Osteoblast (primary cell): ENCODE results near the gene CAP1. TPM values are rescaled to one million over a fixed set of nuclear protein-coding genes. Genes with fewer than 3 reads are reported as not detected.

ENCODE experiments used
- DNase-seq: peaks from one replicate; pipeline ENCODE4 v3.0.0; 2011; ENCODE audit warnings: low spot score, mixed read lengths; ENCODE audit not compliant: insufficient read length; ENCODE audit errors: missing footprints
- H2AFZ ChIP-seq: 2 replicates; pipeline ENCODE4 v1.6.0; 2011; ENCODE audit warnings: mild to moderate bottlenecking, low read length
- H3K27ac ChIP-seq: 2 replicates; pipeline ENCODE4 v1.5.1; 2011; ENCODE audit warnings: mild to moderate bottlenecking, low read depth, low read length, moderate library complexity
- H3K27me3 ChIP-seq: 2 replicates; pipeline ENCODE4 v1.6.0; 2012; ENCODE audit warnings: mild to moderate bottlenecking, control low read depth, inconsistent platforms, low read length, moderate library complexity; ENCODE audit not compliant: insufficient read depth
- H3K36me3 ChIP-seq: 2 replicates; pipeline ENCODE4 v1.5.1; 2011; ENCODE audit warnings: mild to moderate bottlenecking, low read length, control low read depth, moderate library complexity; ENCODE audit not compliant: insufficient read depth
- H3K4me1 ChIP-seq: 2 replicates; pipeline ENCODE4 v1.5.1; 2011; ENCODE audit warnings: mild to moderate bottlenecking, low read length, control low read depth, moderate library complexity; ENCODE audit not compliant: insufficient read depth
- H3K4me2 ChIP-seq: 2 replicates; pipeline ENCODE4 v1.6.0; 2011; ENCODE audit warnings: mild to moderate bottlenecking, low read length; ENCODE audit not compliant: insufficient read depth
- H3K4me3 ChIP-seq: fragments of 200-600 bp; sonication (generic); 3 replicates; pipeline ENCODE4 v1.5.1; 2012; ENCODE audit warnings: mild to moderate bottlenecking, low read length, inconsistent platforms; ENCODE audit not compliant: insufficient read depth
- H3K79me2 ChIP-seq: 2 replicates; pipeline ENCODE4 v1.6.0; 2012; ENCODE audit warnings: mild to moderate bottlenecking, low read length, control low read depth, inconsistent platforms; ENCODE audit not compliant: insufficient read depth
- H3K9me3 ChIP-seq: 2 replicates; pipeline ENCODE4 v1.5.1; 2011; ENCODE audit warnings: low read depth, low read length, control low read depth
- H4K20me1 ChIP-seq: 2 replicates; pipeline ENCODE4 v1.6.0; 2012; ENCODE audit warnings: mild to moderate bottlenecking, low read length, control low read depth; ENCODE audit not compliant: insufficient read depth
- total RNA-seq: library from RNA; depleted of rRNA; stranded (reverse); fragments of >200 nt; gene quantifications from 2 replicates; pipeline ENCODE4 v1.2.3, GENCODE V29; 2012
- TF ChIP-seq, protein P1 (sequence below): IDR thresholded peaks from 2 replicates; pipeline ENCODE4 v1.5.1; 2011; ENCODE audit warnings: mild to moderate bottlenecking, low read depth, low read length, moderate library complexity; ENCODE audit errors: extremely low read depth

Gene CAP1
- total RNA-seq, 1 donor: 390 TPM

DNA sequence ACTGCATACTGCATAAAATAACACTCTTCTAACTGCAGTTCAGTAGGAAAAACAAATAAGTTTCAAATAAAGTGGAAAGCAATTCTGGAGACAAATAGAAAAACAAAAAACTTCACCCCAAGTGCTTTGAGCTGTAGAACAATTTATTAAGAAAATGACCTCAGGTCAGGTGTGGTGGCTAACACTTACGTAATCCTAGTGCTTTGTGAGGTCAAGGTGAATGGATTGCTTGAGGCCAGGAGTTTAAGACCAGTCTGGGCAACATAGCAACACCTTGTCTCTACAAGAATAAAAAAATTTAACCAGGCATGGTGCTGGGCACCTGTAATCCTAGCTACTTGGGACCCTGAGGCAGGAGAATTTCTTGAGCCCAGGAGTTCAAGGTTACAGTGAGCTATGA, 61.5 kb downstream of the CAP1 start:
- TF ChIP-seq, protein P1, sequence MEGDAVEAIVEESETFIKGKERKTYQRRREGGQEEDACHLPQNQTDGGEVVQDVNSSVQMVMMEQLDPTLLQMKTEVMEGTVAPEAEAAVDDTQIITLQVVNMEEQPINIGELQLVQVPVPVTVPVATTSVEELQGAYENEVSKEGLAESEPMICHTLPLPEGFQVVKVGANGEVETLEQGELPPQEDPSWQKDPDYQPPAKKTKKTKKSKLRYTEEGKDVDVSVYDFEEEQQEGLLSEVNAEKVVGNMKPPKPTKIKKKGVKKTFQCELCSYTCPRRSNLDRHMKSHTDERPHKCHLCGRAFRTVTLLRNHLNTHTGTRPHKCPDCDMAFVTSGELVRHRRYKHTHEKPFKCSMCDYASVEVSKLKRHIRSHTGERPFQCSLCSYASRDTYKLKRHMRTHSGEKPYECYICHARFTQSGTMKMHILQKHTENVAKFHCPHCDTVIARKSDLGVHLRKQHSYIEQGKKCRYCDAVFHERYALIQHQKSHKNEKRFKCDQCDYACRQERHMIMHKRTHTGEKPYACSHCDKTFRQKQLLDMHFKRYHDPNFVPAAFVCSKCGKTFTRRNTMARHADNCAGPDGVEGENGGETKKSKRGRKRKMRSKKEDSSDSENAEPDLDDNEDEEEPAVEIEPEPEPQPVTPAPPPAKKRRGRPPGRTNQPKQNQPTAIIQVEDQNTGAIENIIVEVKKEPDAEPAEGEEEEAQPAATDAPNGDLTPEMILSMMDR: no peak
- Histone ChIP-seq H2AFZ (no peak overlapping the region), H3K79me2 (no peaks in the 10 kb centered on the region), H3K36me3 (no peaks in the 10 kb centered on the region), H3K27me3 (peaks cover 8% of the 10 kb centered on the region), H3K9me3 (peaks cover 5% of the 10 kb centered on the region), H3K27ac (no peak overlapping the region), H3K4me1 (peaks cover 7% of the 10 kb centered on the region), H4K20me1 (no peaks in the 10 kb centered on the region), H3K4me2 (no peak overlapping the region), H3K4me3 (no peak overlapping the region)
- DNase-seq: no peak

DNA sequence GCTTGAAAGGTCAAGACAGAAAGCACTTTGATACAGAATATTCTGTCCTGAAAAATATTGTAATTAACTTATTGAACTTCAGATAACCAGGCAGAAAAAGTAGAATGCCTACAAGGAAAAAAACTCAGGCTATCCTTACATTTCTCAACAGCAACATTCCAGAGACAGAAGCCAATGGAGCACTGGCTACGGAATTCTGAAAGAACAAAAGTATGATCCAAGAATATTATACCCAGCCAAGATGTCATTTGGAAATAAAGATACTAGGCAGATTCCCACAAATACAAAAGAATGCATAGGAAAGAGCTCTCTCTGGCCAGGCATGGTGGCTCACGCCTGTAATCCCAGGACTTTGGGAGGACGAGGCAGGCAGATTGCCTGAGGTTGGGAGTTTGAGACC, 62.4 kb downstream of the CAP1 start:
- TF ChIP-seq, protein P1: no peak
- peaks cover 8% of the 10 kb centered on the region for H3K27me3 ChIP-seq
- peaks cover 5% of the 10 kb centered on the region for H3K9me3 ChIP-seq

DNA sequence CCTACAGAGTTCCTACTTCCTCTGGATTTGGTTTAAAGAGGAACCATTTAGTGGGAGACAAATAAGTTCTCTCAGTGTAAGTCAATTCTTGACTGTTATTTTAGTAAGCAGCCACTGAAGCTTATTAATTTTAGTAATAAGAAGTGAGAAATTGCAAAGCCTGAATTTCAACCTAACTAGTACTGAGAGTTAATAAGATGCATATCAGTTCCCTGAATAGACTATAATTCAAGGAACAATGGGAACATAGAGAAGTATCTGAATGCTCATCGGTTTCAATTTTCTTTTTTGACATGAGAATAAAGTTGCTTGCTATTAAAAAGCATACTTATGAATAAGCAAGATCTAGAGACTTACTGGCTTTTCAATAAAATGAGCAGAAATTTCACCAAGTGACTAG, 64.5 kb downstream of the CAP1 start:
- TF ChIP-seq, protein P1: no peak
- no peaks in the 10 kb centered on the region for H3K79me2 ChIP-seq
- no peak overlapping the region for H3K4me3 ChIP-seq
- H3K9me3 ChIP-seq: peaks cover 5% of the 10 kb centered on the region
- no peaks in the 10 kb centered on the region for H3K36me3 ChIP-seq
- H3K27ac ChIP-seq: no peak overlapping the region
- H3K27me3 ChIP-seq: peaks cover 8% of the 10 kb centered on the region
- no peaks in the 10 kb centered on the region for H3K4me1 ChIP-seq
- DNase-seq: no peak
- H3K4me2 ChIP-seq: no peak overlapping the region
- no peaks in the 10 kb centered on the region for H4K20me1 ChIP-seq
- no peak overlapping the region for H2AFZ ChIP-seq

More for the DNA sequence above, 62.4 kb downstream of the CAP1 start:
- no peak overlapping the region for H3K27ac ChIP-seq
- DNase-seq: no peak
- H3K4me2 ChIP-seq: no peak overlapping the region
- H3K4me1 ChIP-seq: no peaks in the 10 kb centered on the region
- H3K79me2 ChIP-seq: no peaks in the 10 kb centered on the region
- no peak overlapping the region for H2AFZ ChIP-seq
- no peaks in the 10 kb centered on the region for H4K20me1 ChIP-seq
- no peaks in the 10 kb centered on the region for H3K36me3 ChIP-seq
- H3K4me3 ChIP-seq: no peak overlapping the region

GRCh38 chr1:40107290-40107959, 66.9 kb downstream of the CAP1 start:
- no peaks in the 10 kb centered on the region for H3K36me3 ChIP-seq
- peaks cover 5% of the 10 kb centered on the region for H3K9me3 ChIP-seq
- no peaks in the 10 kb centered on the region for H3K4me1 ChIP-seq
- no peaks in the 10 kb centered on the region for H3K79me2 ChIP-seq
- TF ChIP-seq, protein P1: no peak
- H3K4me3 ChIP-seq: no peak overlapping the region
- DNase-seq: no peak
- H3K27ac ChIP-seq: no peak overlapping the region
- H4K20me1 ChIP-seq: no peaks in the 10 kb centered on the region
- no peak overlapping the region for H2AFZ ChIP-seq
- peaks cover 8% of the 10 kb centered on the region for H3K27me3 ChIP-seq
- H3K4me2 ChIP-seq: no peak overlapping the region
